Spleen (tissue), 11 donors: Measurements from ENCODE around the gene PRDX5. TPM values are rescaled to one million over a fixed set of nuclear protein-coding genes. Genes with fewer than 3 reads are reported as not detected.

ENCODE experiments used
- DNase-seq: peaks from one replicate; pipeline ENCODE4 v3.0.0-alpha.2; 2020
- H3K27ac ChIP-seq, 8 donors: fragments of 200-600 bp; sonication (generic) in 7 of 8; 1 replicate in 4 of 8; 2 replicates in 4 of 8; pipeline versions ENCODE4 v1.5.0 to v1.8.0; 2016 to 2021; ENCODE audit warnings: inconsistent platforms in 4 of 8, mild to moderate bottlenecking in 4 of 8, moderate library complexity in 1 of 8
- H3K27me3 ChIP-seq, 7 donors: fragments of 200-600 bp; sonication (generic) in 6 of 7; replicated peaks in 1 of 7; 1 replicate in 4 of 7; 2 replicates in 3 of 7; pipeline versions ENCODE4 v1.5.0 to v1.8.0; 2016 to 2021; ENCODE audit warnings: inconsistent platforms in 3 of 7, mild to moderate bottlenecking in 1 of 7
- H3K36me3 ChIP-seq, 6 donors: fragments of 200-600 bp; sonication (generic) in 5 of 6; 1 replicate in 4 of 6; 2 replicates in 2 of 6; pipeline versions ENCODE4 v1.5.0 to v1.8.0; 2016 to 2021; ENCODE audit warnings: inconsistent platforms in 2 of 6
- H3K4me1 ChIP-seq, 6 donors: fragments of 200-600 bp; sonication (generic) in 5 of 6; 1 replicate in 3 of 6; 2 replicates in 3 of 6; pipeline versions ENCODE4 v1.5.0 to v1.8.0; 2016 to 2021; ENCODE audit warnings: inconsistent platforms in 3 of 6
- H3K4me3 ChIP-seq, 8 donors: fragments of 200-600 bp; sonication (generic) in 7 of 8; 1 replicate in 4 of 8; 2 replicates in 4 of 8; pipeline versions ENCODE4 v1.5.0 to v1.8.0; 2016 to 2021; ENCODE audit warnings: inconsistent platforms in 4 of 8, mild to moderate bottlenecking in 4 of 8, moderate library complexity in 2 of 8
- H3K9me3 ChIP-seq, 8 donors: fragments of 200-600 bp; sonication (generic) in 7 of 8; 1 replicate in 4 of 8; 2 replicates in 4 of 8; pipeline versions ENCODE4 v1.5.0 to v1.8.0; 2016 to 2021; ENCODE audit warnings: inconsistent platforms in 4 of 8
- CTCF ChIP-seq, 11 experiments: fragments of 200-600 bp in 7 of 11; fragments of 450-650 bp in 4 of 11; sonication (generic) in 4 of 11; IDR thresholded peaks in 8 of 11; conservative IDR thresholded peaks in 3 of 11; 1 replicate in 7 of 11; 2 replicates in 4 of 11; pipeline versions ENCODE4 v1.4.0 to v1.8.0; 2016 to 2021; ENCODE audit warnings: antibody characterized with exemption in 11 of 11, inconsistent platforms in 4 of 11, mild to moderate bottlenecking in 1 of 11
- POLR2A ChIP-seq, 3 donors: fragments of 450-650 bp; IDR thresholded peaks; one replicate each; pipeline ENCODE4 v1.5.1; 2017; ENCODE audit warnings: antibody characterized with exemption in 3 of 3, mild to moderate bottlenecking in 1 of 3
- POLR2AphosphoS5 ChIP-seq, 3 donors: sonication (generic); formaldehyde crosslinking; IDR thresholded peaks; one replicate each; pipeline ENCODE4 v1.5.1; 2017; ENCODE audit warnings: antibody characterized with exemption in 3 of 3
- WGBS, 5 donors: extraction: QIAGEN DNeasy Blood & Tissue Kit in 3 of 5; methylation state at CpG; one replicate each; pipeline versions ENCODE4 v1.1.5 to v1.1.7; 2013 to 2018; 5-methylcytosine and 5-hydroxymethylcytosine counted together
- intact Hi-C: fragments of 100-400 bp; cut with DNase I; formaldehyde crosslinking; loops from one replicate; pipeline ENCODE4 v1.15.0; 2023; ENCODE audit warnings: low total_unique reads
- polyA plus RNA-seq, 3 donors: library from polyadenylated mRNA; stranded (reverse); fragments of 200-250 nt; gene quantifications; one replicate each; pipeline ENCODE4 v1.2.1, GENCODE V29; 2013
- total RNA-seq, 7 donors: library from RNA; depleted of rRNA in 3 of 7; stranded (reverse); fragments of >200 nt in 3 of 7; fragmentation: NEBNext Ultra II Directional in 4 of 7; extraction: Animal tissue kit (Norgen Biotek cat#: 25700) in 4 of 7; gene quantifications; one replicate each; pipeline versions ENCODE4 v1.1.0 to v1.2.1, GENCODE V29; 2016 to 2021
- donor health status: healthy with polysubstance abuse.
- donor health status: DM: no; HTN: no; CAD: no; lungs with moderate emphysema.
- donor health status: DM: no; HTN: no; CAD: no.
- donor health status: Bipolar disorder and iron deficiency.
- donor health status: healthy.
- donor health status: DM: no; HTN: no; CAD: no.
- donor health status: DM: yes; HTN: yes; CAD: no.

PRDX5 gene
- total and polyA plus RNA-seq, 10 donors = 77.0 to 302 (median 133) TPM

GRCh38 chr11:64341851-64342791 lies 24.2 kb downstream of the PRDX5 start:
- intact Hi-C loops = no loop called here
- H3K9me3 ChIP-seq = no peaks in the 10 kb centered on the region
- WGBS, 5 donors = 27 to 37% (median 28%) methylated on average over 30 to 55 of the region's 55 CpGs
- peaks cover 22 to 95% (median 47%) of the 10 kb centered on the region in 6 donors for H3K4me1 ChIP-seq
- peaks cover 0 to 5% (median 0%) of the 10 kb centered on the region in 7 donors for H3K27me3 ChIP-seq
- H3K4me3 ChIP-seq = peak overlapping the region in 7 of 8 donors; percentile 15 to 82 (median 32)
- H3K27ac ChIP-seq = peak overlapping the region in 7 of 8 donors; percentile 51 to 95 (median 91)
- peaks cover 0 to 51% (median 22%) of the 10 kb centered on the region in 6 donors for H3K36me3 ChIP-seq
- no peak for TF ChIP-seq POLR2A (IDR thresholded peaks at IDR 0.05)
- peak in 9 of 11 experiments; percentile 10 to 69 (median 54) for TF ChIP-seq CTCF (IDR thresholded peaks at IDR 0.05 in 8 of 11, conservative IDR thresholded peaks at IDR 0.05 in 3 of 11)
- peak; percentile 49 to 79 (median 78) for TF ChIP-seq POLR2AphosphoS5 (IDR thresholded peaks at IDR 0.05)
- peak; percentile 97 for DNase-seq

GRCh38 chr11:64342869-64343745 lies 25.2 kb downstream of the PRDX5 start:
- H3K9me3 ChIP-seq = no peaks in the 10 kb centered on the region
- intact Hi-C loops = no loop called here
- H3K4me3 ChIP-seq = peak overlapping the region in 6 of 8 donors; percentile 15 to 82 (median 34)
- 52 to 76% (median 72%) methylated on average over 11 to 29 of the region's 29 CpGs for WGBS, 5 donors
- TF ChIP-seq POLR2A (IDR thresholded peaks at IDR 0.05) = no peak
- no peak for TF ChIP-seq POLR2AphosphoS5 (IDR thresholded peaks at IDR 0.05)
- no peak for TF ChIP-seq CTCF (IDR thresholded peaks at IDR 0.05 in 8 of 11, conservative IDR thresholded peaks at IDR 0.05 in 3 of 11)
- DNase-seq = peak; percentile 82
- peaks cover 0 to 60% (median 25%) of the 10 kb centered on the region in 6 donors for H3K36me3 ChIP-seq
- H3K4me1 ChIP-seq = peaks cover 22 to 95% (median 48%) of the 10 kb centered on the region in 6 donors
- H3K27me3 ChIP-seq = peaks cover 0 to 5% (median 0%) of the 10 kb centered on the region in 7 donors
- peak overlapping the region in 4 of 8 donors; percentile 91 to 95 (median 93) for H3K27ac ChIP-seq

GRCh38 chr11:64343767-64344559 lies 26.0 kb downstream of the PRDX5 start:
- Histone ChIP-seq H3K27ac (peak overlapping the region in 1 of 8 donors; percentile 95), H3K4me1 (peaks cover 21 to 95% (median 48%) of the 10 kb centered on the region in 6 donors), H3K36me3 (peaks cover 0 to 68% (median 25%) of the 10 kb centered on the region in 6 donors), H3K4me3 (no peak overlapping the region), H3K27me3 (peaks cover 0 to 5% (median 0%) of the 10 kb centered on the region in 7 donors), H3K9me3 (no peaks in the 10 kb centered on the region)
- no peak for TF ChIP-seq POLR2A (IDR thresholded peaks at IDR 0.05)
- peak in 2 of 11 experiments; percentile 17 to 31 for TF ChIP-seq CTCF (IDR thresholded peaks at IDR 0.05 in 8 of 11, conservative IDR thresholded peaks at IDR 0.05 in 3 of 11)
- intact Hi-C loops = no loop called here
- 87 to 97% (median 88%) methylated on average over 9 to 18 of the region's 18 CpGs for WGBS, 5 donors
- DNase-seq = peak; percentile 81
